Stimulated activated CD4-positive, alpha-beta T cell treated with anti-CD3 and anti-CD28 coated beads, Interleukin-2, amount 100 ng/mL, for 48 hours (primary cell): ENCODE results near the gene MAS1L.
"Not testable (repeated sequence)": the region's sequence is repeated elsewhere in the genome, so short reads cannot be mapped to it uniquely, and the experiment has no call there.

Source experiments
- DNase-seq, 2 donors: peaks; one replicate each; pipeline ENCODE4 v3.0.0-alpha.2; 2020

The MAS1L gene

DNA sequence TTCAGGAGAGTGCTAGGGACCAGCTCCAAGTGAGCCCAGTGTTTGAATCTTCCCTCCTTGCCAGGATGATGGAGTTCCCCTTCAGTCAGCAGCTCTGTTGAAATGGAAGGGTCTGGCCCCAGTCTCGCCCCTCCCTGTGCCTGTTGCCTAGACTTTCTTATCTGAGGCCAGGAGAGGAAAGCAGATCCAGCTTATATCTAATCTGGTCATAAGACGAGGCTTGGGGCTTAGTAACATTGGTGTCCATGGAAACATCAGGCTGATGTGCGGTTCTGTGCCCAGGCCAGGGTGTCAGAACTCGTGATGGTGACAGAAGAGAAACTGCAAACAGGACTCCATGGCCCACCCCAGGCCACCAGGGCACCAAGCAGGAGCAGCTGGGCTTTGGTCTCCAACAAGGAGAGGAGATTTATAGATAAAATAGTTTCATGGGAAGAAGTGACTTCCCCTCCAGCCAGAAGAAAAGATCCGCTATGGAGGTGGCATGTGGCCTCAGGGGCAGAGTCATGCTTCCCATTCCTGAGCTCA lies 9.8 kb downstream of the MAS1L start:
- DNase-seq = no peak

DNA sequence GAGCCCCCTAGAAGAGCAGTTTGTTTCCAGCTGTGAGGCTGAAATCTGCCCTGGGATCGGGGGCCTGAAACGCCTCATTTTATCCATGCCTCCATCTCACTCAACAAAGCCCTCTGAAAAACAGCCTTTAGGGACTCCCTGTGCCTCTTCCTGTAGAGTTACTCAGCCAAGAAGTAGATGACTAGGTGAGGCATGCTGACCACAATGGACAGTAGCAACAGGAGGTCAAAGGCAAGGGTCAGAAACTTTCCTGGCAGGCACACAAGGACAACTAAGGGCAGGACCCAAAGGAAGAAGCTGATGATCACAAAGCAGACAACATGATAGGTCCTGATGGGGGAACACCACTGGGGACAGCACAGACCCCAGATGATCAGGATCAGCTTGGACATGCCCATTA lies 12.8 kb downstream of the MAS1L start:
- no peak for DNase-seq

DNA sequence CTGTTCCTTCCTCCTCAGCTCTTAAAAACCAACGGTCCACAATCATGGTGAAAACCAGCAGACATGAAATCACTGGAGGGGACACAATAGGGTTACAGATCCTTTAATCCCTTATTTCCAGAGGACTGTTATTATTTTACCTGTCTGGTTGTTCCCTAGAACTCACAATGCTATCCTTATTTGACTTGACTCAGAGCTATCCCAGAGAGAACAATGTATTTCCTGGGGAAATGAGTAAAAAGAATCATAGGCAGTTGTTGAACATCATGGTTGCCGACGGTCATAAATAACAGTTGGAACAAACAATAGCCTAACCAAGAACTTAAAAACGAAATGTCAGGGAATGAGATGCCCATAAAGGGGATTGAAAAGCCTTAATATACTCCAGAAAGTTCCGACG lies 21.5 kb downstream of the MAS1L start:
- no peak for DNase-seq

DNA sequence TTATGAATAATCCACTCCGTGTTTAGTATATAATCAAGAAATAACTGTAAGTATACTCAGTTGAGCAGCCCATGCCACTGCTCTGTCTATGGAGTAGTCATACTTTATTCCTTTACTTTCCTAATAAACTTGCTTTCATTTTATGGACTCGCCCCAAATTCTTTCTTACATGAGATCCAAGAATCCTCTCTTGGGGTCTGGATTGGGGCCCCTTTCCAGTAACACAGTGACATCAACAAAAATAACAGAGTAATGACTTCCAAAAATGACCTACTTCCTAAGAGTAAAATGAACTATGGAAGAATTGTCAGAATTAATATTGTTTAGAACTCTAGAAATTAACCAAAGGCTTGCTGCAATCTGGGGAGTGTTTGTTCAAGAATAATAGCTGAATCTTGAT lies 22.0 kb downstream of the MAS1L start:
- DNase-seq = no peak

DNA sequence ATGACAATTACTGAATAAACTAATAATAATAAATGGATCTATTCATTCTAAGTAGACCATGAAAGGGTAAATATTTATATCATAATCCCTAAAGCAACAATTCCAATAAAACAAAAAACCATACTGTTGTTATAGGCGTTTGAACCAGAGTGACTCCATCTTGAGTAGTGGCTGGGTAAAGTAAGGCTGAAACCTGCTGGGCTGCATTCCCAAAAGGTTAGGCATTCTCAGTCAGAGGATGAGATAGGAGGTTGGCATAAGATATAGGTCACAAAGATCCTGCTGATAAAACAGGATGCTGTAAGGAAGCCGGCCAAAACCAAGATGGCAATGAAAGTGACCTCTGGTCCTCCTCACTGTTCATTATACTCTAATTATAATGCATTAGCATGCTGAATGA lies 22.5 kb downstream of the MAS1L start:
- no peak for DNase-seq

DNA sequence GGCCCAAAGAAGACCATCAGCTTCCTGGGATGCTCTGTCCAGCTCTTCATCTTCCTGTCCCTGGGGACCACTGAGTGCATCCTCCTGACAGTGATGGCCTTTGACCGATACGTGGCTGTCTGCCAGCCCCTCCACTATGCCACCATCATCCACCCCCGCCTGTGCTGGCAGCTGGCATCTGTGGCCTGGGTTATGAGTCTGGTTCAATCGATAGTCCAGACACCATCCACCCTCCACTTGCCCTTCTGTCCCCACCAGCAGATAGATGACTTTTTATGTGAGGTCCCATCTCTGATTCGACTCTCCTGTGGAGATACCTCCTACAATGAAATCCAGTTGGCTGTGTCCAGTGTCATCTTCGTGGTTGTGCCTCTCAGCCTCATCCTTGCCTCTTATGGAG lies 25.7 kb downstream of the MAS1L start:
- no peak for DNase-seq

DNA sequence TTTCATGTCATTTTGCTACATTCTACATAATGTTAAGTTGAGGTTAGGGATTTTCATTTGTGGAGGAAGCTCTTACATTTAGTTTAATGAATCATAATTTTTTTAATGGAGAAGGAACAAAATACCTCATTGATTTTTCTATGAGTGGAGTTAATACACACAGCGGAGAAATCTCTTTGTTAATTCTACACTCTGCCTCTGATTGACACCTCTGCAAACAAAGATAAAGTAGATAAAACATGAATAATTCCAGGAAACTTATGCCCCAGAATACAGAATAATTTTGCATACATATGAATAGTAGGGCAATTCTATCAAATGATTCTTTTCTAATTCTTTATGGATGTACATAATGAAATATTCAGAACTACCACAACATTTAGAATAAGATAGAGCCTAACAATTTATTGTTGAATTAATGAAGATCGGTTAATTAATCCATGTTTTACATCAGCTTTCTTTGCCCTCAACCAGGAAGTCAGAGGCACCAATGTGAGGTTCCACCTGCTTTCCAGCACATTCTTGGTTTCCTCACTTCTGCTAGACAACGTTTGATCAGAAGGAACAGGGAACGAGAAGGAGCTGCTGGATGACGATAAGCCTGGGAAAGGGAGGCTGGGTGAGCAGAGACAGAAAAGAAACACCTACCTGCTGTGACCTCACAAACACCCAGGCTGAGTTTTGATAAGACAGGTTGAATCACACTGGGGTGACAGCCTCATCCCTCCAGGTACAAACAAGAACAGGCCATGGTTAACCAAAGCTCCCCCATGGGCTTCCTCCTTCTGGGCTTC lies 26.5 kb downstream of the MAS1L start:
- no peak for DNase-seq

DNA sequence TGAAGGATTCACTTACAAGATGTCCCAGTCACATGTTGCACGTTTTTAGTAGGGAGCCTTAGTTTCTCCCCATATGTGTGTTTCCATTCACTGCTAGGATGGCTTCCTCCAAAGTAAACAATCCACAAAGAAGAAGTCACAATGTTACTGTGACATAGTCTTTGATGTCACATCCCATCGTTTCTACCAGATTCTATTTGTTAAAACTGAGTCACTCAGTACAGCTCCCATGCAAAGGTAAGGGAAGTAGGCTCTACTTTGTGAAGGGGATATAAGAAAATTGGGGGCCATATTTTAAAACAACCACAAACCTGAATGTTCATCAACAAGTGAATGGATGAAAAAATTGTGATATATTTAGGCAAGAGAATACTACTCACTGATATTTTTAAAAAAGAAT lies 30.8 kb downstream of the MAS1L start, which contains the start of the genes OR11A1 and OR2H1:
TSS of gene OR11A1 (minus strand) at position 101 of the 400 bp plus-strand sequence. CDS start 29,430 bp downstream, outside the sequence.
TSS of gene OR2H1 (plus strand) at position 185 of the 400 bp plus-strand sequence. CDS start 4,615 bp downstream, outside the sequence.
- DNase-seq = no peak

DNA sequence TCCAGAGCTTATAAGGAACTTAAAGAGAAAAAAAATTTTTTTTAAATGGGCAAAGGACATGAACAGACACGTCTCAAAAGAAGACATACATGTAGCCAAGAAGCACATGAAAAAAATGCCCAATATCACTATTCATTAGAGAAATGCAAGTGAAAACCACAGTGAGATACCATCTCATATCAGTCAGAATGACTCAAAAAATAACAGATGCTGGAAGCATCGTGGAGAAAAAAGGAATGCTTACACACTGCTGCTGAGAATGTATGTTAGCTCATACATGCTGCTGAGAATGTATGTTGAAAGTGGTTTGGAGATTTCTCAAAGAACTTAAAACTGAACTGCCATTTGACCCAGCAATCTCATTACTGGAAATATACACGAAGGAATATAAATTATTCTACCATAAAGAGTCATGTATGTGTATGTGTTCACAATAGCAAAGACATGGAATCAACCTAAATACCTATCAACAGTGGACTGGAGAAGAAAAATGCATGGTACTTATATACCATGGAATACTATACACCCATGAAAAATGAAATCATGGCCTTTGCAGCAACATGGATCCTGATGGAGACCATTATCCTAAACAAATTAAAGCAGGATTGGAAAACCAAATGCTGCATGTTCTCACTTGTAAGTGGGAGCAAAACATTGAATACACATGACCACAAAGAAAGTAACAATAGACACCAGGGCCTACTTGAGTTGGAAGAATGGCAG lies 36.1 kb downstream of the MAS1L start:
- no peak for DNase-seq

DNA sequence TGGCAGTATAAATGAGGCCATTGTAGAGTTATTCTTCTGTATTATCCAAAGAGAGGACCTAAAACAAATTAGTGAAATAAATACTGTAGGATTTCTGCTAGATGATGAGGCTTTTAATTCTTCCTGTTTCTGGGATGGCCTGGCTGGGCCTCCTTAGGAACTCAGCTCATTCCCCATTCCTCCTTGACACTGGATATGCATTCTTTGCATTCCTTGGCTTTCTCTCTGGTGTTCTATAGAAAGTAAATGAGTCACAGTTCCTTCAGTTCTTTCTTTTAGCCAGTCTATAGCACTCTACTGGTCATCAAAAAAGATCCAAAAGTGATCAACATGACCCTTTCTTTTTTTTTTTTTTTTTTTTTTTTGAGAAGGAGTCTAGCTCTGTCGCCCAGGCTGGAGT lies 40.1 kb downstream of the MAS1L start:
- DNase-seq = no peak

DNA sequence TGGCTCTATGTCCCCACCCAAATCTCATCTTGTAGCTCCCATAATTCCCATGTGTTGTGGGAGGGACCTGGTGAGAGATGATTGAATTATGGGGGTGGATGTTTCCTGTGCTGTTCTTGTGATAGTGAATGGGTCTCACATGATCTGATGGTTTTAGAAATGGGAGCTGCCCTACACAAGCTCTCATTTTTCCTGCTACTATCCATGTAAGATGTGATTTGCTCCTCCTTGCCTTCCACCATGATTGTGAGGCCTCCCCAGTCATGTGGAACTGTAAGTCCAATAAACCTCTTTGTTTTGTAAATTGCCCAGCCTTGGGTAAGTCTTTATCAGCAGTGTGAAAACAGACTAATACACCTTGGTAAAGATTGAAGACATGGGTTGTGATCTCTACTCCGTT lies 43.7 kb downstream of the MAS1L start:
- not testable (repeated sequence) for DNase-seq

DNA sequence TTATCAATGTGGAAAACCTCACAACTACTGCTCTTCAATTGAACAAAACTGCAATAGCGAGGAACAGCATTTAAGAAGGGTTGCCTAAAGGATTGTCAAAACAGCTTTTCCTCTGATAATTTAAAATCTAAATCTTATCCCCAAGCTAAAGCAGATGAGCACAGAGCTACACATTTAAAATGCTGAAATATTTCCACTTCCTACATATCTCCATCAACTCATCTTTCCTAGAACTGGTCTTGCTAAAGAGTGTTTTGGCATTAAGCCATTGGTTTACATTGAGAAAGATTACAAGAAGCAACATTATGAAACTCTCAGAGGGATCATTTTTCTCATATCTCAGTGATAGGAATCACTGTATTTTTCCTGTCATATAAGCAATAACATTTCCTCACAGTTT lies 45.0 kb downstream of the MAS1L start:
- no peak for DNase-seq

DNA sequence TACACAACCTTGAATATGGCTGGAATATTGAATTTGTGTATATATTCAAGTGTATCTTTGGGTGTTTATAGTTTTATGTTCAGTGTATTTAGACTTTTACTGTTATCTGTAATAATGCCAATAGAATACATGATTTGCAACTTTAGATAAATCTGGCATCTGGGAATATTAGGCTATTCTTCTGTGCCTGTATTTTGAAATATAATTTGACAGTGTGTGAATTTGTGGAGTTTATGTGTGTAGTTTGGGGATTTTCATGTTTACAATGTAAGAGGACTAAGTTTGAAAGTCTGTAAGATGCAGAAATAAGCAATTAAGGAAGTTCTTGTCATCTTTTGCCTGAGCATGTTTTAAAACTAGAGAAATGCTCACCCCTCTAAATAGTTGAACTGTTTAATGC lies 48.8 kb downstream of the MAS1L start, which contains the start of gene OR10C1:
TSS of gene OR10C1 (plus strand) at position 301 of the 400 bp plus-strand sequence. CDS start 710 bp downstream, outside the sequence.
- DNase-seq = no peak

DNA sequence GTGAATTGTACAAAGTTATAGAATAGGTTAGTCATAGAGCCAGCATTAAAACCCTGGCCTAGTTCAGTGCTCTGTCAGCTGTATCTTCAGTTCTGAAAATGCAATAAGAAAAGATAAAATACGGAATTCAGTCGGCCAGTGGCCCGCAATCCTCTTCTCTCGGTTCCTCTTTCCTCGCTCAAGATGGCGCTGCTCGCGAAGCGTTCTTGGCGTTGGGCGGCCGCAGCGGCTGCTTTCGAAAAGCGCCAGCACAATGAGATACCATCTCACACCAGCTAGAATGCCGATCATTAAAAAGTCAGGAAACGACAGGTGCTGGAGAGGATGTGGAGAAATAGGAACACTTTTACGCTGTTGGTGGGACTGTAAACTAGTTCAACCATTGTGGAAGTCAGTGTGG lies 51.0 kb downstream of the MAS1L start:
- not testable (repeated sequence) for DNase-seq
